Karpas-422 (cell line): ENCODE measurements around the gene AQP6. TPM values are rescaled to one million over a fixed set of nuclear protein-coding genes. Genes with fewer than 3 reads are reported as not detected.

ENCODE experiments used
- DNase-seq: peaks from one replicate; pipeline ENCODE4 v3.0.0-alpha.2; 2015
- H2AFZ ChIP-seq: fragments of 200-600 bp; sonication (generic); 2 replicates; pipeline ENCODE4 v1.6.1; 2014; ENCODE audit warnings: antibody characterized with exemption, low read length, mixed read lengths
- H3K27ac ChIP-seq: fragments of 200-600 bp; sonication (generic); 2 replicates; pipeline ENCODE4 v1.5.1; 2014; ENCODE audit warnings: mild to moderate bottlenecking, low read length, moderate library complexity
- H3K27me3 ChIP-seq: fragments of 200-600 bp; sonication (generic); 2 replicates; pipeline ENCODE4 v1.6.1; 2014; ENCODE audit warnings: low read length, mixed read lengths
- H3K36me3 ChIP-seq: fragments of 200-600 bp; sonication (generic); 2 replicates; pipeline ENCODE4 v1.6.1; 2014; ENCODE audit warnings: low read length, mixed read lengths; ENCODE audit not compliant: insufficient read depth
- H3K4me1 ChIP-seq: fragments of 200-600 bp; sonication (generic); 2 replicates; pipeline ENCODE4 v1.6.1; 2014; ENCODE audit warnings: mild to moderate bottlenecking, low read length, mixed read lengths
- H3K4me2 ChIP-seq: fragments of 200-600 bp; sonication (generic); 2 replicates; pipeline ENCODE4 v1.6.1; 2014; ENCODE audit warnings: low read length, low read depth, mild to moderate bottlenecking; ENCODE audit not compliant: poor library complexity, severe bottlenecking
- H3K4me3 ChIP-seq: fragments of 200-600 bp; sonication (generic); 2 replicates; pipeline ENCODE4 v1.5.1; 2014; ENCODE audit warnings: mild to moderate bottlenecking, antibody characterized with exemption, low read length, mixed read lengths
- H3K79me2 ChIP-seq: fragments of 200-600 bp; sonication (generic); 2 replicates; pipeline ENCODE4 v1.6.1; 2014; ENCODE audit warnings: mild to moderate bottlenecking, low read length, mixed read lengths
- H3K9ac ChIP-seq: fragments of 200-600 bp; sonication (generic); 2 replicates; pipeline ENCODE4 v1.6.0; 2014; ENCODE audit warnings: low read length
- H3K9me2 ChIP-seq: fragments of 200-600 bp; sonication (generic), shearing (Covaris generic); replicated peaks from 2 replicates; pipeline ENCODE4 v1.6.0; 2014; ENCODE audit warnings: mild to moderate bottlenecking, low read length, moderate library complexity; ENCODE audit not compliant: insufficient read depth
- H3K9me3 ChIP-seq: fragments of 300-700, 200-600 bp; sonication (generic); 2 replicates; pipeline ENCODE4 v1.6.1; 2014; ENCODE audit warnings: low read length, mixed read lengths
- H4K20me1 ChIP-seq: fragments of 200-600 bp; sonication (generic); 2 replicates; pipeline ENCODE4 v1.6.1; 2014; ENCODE audit warnings: mild to moderate bottlenecking, antibody characterized with exemption, low read length, low read depth; ENCODE audit not compliant: insufficient read depth
- total RNA-seq: library from RNA; depleted of rRNA; stranded (reverse); fragments of >200 nt; shearing (Covaris generic); gene quantifications from 2 replicates; pipeline ENCODE4 v1.2.3, GENCODE V29; 2014; ENCODE audit warnings: low replicate concordance

Gene AQP6
- total RNA-seq, 1 experiment from 2014 or later, result 0.04 TPM

DNA sequence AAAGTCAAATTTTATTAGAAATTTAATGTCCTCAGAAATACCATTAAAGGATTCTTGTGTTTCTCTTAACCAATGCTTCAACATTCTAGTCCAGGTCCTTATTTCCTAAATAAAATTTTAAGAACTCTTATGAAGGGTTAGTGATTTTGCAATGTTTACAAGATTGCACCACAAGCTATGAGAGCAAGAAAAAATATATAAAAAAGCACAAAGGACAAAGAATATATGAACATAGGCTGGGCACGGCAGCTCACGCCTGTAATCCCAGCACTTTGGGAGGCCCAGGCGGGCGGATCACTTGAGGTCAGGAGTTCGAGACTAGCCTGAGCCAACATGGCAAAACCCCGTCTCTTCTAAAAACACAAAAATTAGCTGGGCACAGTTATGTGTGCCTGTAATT lies 44.9 kb downstream of the AQP6 start:
- Histone ChIP-seq H3K4me1 (peaks cover 20% of the 10 kb centered on the region), H3K4me3 (no peak overlapping the region), H3K36me3 (peaks cover 25% of the 10 kb centered on the region; the same call in 1 of the 2 replicates), H3K9me2 (no peaks in the 10 kb centered on the region), H3K4me2 (no peak overlapping the region), H3K27ac (no peak overlapping the region), H3K79me2 (peaks cover 94% of the 10 kb centered on the region), H3K9me3 (no peaks in the 10 kb centered on the region), H3K27me3 (no peaks in the 10 kb centered on the region), H2AFZ (no peak overlapping the region), H4K20me1 (no peaks in the 10 kb centered on the region), H3K9ac (no peak overlapping the region)
- no peak for DNase-seq

GRCh38 chr12:50018154-50018553 lies 45.4 kb downstream of the AQP6 start:
- H3K27me3 ChIP-seq, result no peaks in the 10 kb centered on the region
- H3K9me3 ChIP-seq, result no peaks in the 10 kb centered on the region
- H4K20me1 ChIP-seq, result no peaks in the 10 kb centered on the region
- H3K9ac ChIP-seq, result no peak overlapping the region
- H3K4me3 ChIP-seq, result no peak overlapping the region
- no peak for DNase-seq
- H3K27ac ChIP-seq, result no peak overlapping the region
- no peak overlapping the region for H2AFZ ChIP-seq
- H3K4me1 ChIP-seq, result peaks cover 25% of the 10 kb centered on the region
- H3K9me2 ChIP-seq, result no peaks in the 10 kb centered on the region
- no peak overlapping the region for H3K4me2 ChIP-seq
- peaks cover 28% of the 10 kb centered on the region; the same call in 1 of the 2 replicates for H3K36me3 ChIP-seq
- peaks cover 95% of the 10 kb centered on the region for H3K79me2 ChIP-seq

GRCh38 chr12:50018968-50019367 lies 46.2 kb downstream of the AQP6 start:
- Histone ChIP-seq H3K9ac (no peak overlapping the region), H3K9me2 (no peaks in the 10 kb centered on the region), H3K9me3 (no peaks in the 10 kb centered on the region), H4K20me1 (no peaks in the 10 kb centered on the region), H3K4me3 (no peak overlapping the region), H3K27me3 (no peaks in the 10 kb centered on the region), H3K27ac (no peak overlapping the region), H3K79me2 (peaks cover 95% of the 10 kb centered on the region), H3K36me3 (peaks cover 25% of the 10 kb centered on the region; the same call in 1 of the 2 replicates), H3K4me1 (peaks cover 33% of the 10 kb centered on the region), H3K4me2 (no peak overlapping the region), H2AFZ (no peak overlapping the region)
- no peak for DNase-seq

- Histone ChIP-seq H3K27me3 (no peaks in the 10 kb centered on the region), H3K27ac (no peak overlapping the region), H2AFZ (no peak overlapping the region), H3K4me3 (no peak overlapping the region), H3K9ac (no peak overlapping the region), H3K79me2 (peaks cover 95% of the 10 kb centered on the region), H3K9me2 (no peaks in the 10 kb centered on the region), H3K9me3 (no peaks in the 10 kb centered on the region), H3K4me2 (no peak overlapping the region), H4K20me1 (no peaks in the 10 kb centered on the region), H3K4me1 (peaks cover 38% of the 10 kb centered on the region), H3K36me3 (peaks cover 22% of the 10 kb centered on the region; the same call in 1 of the 2 replicates)
- DNase-seq, result no peak
These were observed 46.8 kb downstream of the AQP6 start for GRCh38 chr12:50019524-50019923.

GRCh38 chr12:50021031-50021430 lies 48.3 kb downstream of the AQP6 start:
- Histone ChIP-seq H3K9me3 (no peaks in the 10 kb centered on the region), H3K9ac (peak overlapping the region; percentile 19; the same call in 1 of the 2 replicates), H3K9me2 (no peaks in the 10 kb centered on the region; the same call in 1 of the 2 replicates), H2AFZ (no peak overlapping the region), H3K4me2 (peak overlapping the region; percentile 36), H3K27me3 (no peaks in the 10 kb centered on the region), H3K79me2 (peaks cover 92% of the 10 kb centered on the region), H3K27ac (peak overlapping the region; percentile 46), H3K36me3 (peaks cover 19% of the 10 kb centered on the region; the same call in 1 of the 2 replicates), H3K4me1 (peaks cover 43% of the 10 kb centered on the region), H4K20me1 (no peaks in the 10 kb centered on the region), H3K4me3 (no peak overlapping the region)
- no peak for DNase-seq

- Histone ChIP-seq H3K9me2 (no peaks in the 10 kb centered on the region; the same call in 1 of the 2 replicates), H3K4me2 (peak overlapping the region; percentile 4), H3K4me1 (peaks cover 44% of the 10 kb centered on the region)
These were observed 50.2 kb downstream of the AQP6 start for GRCh38 chr12:50022903-50023302.

GRCh38 chr12:50024227-50024626 lies 51.5 kb downstream of the AQP6 start:
- H3K9ac ChIP-seq, result peak overlapping the region; percentile 86
- peaks cover 44% of the 10 kb centered on the region for H3K4me1 ChIP-seq
- H3K4me3 ChIP-seq, result peak overlapping the region; percentile 82
- H3K27me3 ChIP-seq, result no peaks in the 10 kb centered on the region
- no peak overlapping the region for H3K27ac ChIP-seq
- peaks cover 61% of the 10 kb centered on the region for H3K79me2 ChIP-seq
- no peaks in the 10 kb centered on the region for H3K9me3 ChIP-seq
- no peak overlapping the region for H2AFZ ChIP-seq
- H4K20me1 ChIP-seq, result no peaks in the 10 kb centered on the region
- no peak for DNase-seq
- no peaks in the 10 kb centered on the region; the same call in 1 of the 2 replicates for H3K9me2 ChIP-seq
- peak overlapping the region; percentile 76 for H3K4me2 ChIP-seq
- H3K36me3 ChIP-seq, result peaks cover 15% of the 10 kb centered on the region; the same call in 1 of the 2 replicates

More at GRCh38 chr12:50022903-50023302, 50.2 kb downstream of the AQP6 start:
- H3K36me3 ChIP-seq, result peaks cover 15% of the 10 kb centered on the region; the same call in 1 of the 2 replicates
- H3K79me2 ChIP-seq, result peaks cover 74% of the 10 kb centered on the region
- no peak overlapping the region for H3K4me3 ChIP-seq
- H3K27ac ChIP-seq, result no peak overlapping the region
- H3K9ac ChIP-seq, result no peak overlapping the region
- H3K9me3 ChIP-seq, result no peaks in the 10 kb centered on the region
- H4K20me1 ChIP-seq, result no peaks in the 10 kb centered on the region
- H2AFZ ChIP-seq, result no peak overlapping the region
- no peak for DNase-seq
- H3K27me3 ChIP-seq, result no peaks in the 10 kb centered on the region

DNA sequence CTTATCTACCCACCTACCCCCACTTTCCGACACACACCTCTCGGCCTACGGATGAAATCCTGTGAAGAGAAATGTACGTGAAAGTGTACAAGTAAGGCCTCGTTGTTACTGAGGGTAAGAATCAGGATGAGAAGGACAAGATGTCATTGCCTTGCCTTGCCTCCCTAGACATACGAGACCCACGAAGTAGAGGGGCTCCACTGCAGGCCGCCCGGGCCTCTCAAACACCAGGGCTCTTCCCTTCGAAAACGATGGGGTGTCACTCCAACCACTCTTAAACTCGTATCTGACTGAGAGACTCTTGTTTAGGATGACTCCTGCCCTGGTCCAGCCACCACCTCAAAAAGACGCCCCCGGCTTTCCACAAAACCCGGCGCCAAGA lies 52.0 kb downstream of the AQP6 start:
- H4K20me1 ChIP-seq, result no peaks in the 10 kb centered on the region
- H3K36me3 ChIP-seq, result peaks cover 15% of the 10 kb centered on the region; the same call in 1 of the 2 replicates
- no peak overlapping the region for H2AFZ ChIP-seq
- peaks cover 44% of the 10 kb centered on the region for H3K4me1 ChIP-seq
- H3K9me2 ChIP-seq, result no peaks in the 10 kb centered on the region; the same call in 1 of the 2 replicates
- H3K4me2 ChIP-seq, result peak overlapping the region; percentile 76
- DNase-seq, result peak; percentile 59
- H3K4me3 ChIP-seq, result peak overlapping the region; percentile 82
- peak overlapping the region; percentile 86 for H3K9ac ChIP-seq
- H3K27me3 ChIP-seq, result no peaks in the 10 kb centered on the region
- H3K9me3 ChIP-seq, result no peaks in the 10 kb centered on the region
- peaks cover 55% of the 10 kb centered on the region for H3K79me2 ChIP-seq
- H3K27ac ChIP-seq, result peak overlapping the region; percentile 76
